Activated effector memory CD4-positive, alpha-beta T cell treated with Interleukin-2 at 50 U/mL for 16 hours (primary cell): ENCODE measurements around the gene CALHM2.
"Not testable (repeated sequence)": the region's sequence is repeated elsewhere in the genome, so short reads cannot be mapped to it uniquely, and the experiment has no call there.

ENCODE experiments used
- DNase-seq: peaks from one replicate; pipeline ENCODE4 v3.0.0-alpha.2; 2020

CALHM2 gene

DNA sequence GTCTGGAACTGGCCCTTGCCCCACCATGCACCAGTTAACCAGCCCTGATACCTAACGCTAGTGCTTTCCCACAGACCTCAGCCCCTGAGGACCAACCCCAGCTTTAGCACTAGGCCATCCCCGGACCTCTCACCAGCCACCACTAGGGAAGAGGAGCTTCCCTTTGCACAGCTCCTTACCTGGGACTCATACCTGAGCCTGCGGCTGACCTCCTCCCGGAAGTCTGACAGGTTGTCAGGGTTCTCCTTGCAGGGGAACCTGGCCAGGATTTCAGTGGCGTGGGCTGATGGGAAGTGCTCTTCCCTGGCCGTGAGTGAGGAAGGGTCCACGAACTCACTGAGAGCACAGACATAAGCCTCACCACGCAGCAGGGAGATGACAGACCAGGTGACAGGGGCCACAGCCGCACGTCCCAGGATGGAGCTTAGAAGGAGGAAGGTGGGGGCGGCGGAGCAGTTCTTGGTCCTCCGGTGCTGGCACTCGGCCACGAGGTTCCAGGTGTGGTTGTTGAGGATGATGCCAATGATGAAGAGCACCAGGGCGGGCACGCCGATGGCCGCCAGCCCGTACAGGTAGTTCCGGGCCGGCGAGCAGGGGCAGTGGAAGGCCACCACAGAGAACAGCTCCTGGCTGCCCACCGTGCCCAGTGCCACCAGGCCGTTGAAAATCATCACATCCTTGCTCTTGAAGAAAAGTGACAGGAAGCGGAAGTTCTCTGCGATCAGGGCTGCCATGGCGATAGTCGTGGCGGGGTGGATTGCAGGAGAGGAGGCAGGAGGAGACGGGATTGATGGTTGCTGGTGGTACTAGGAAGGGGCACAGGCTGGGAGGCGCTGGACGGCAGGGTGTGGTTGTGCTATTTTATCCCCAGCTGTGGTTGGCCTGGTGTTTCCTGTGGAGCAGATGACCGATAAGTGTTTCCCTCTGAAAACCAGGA is 2.7 kb downstream of the CALHM2 start:
- no peak for DNase-seq

DNA sequence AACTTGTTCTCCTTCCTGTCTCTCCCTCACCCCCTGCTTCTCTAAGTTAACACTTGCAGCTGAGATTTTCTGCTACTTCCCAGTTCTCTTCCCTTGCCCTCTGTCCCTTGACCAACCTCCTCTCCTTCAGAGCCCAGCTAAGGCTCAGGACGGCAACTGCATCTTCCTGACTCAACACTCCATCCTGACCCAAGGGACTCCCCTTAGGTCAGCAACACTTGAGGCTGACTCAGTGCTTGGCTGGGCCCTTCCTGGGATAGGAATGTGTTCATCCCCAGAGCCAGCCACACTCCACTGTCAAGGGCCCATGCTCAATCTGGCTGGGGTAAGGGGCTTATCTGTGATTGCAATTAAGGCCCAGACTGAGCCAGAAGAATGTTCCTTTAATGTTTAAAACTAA is 3.4 kb downstream of the CALHM2 start:
- DNase-seq = no peak

DNA sequence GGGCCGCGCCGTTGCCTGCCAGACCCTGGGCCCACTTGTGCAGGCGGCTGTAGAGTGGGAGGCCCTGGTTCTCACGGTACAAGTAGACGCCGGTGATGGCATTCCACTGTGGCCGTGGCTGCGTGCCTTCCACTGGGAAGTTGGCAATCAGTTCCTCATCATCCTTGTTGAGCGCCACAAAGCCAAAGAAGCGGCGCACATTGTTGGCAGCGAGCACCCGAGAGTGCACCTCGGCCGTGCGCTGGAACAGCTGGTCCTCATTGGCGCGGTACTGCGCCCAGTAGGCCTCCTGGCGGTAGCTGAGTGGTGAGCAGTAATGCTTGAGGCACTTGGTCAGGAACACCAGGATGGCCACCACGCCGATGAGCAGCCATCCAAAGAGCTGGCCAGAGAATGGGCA is 5.0 kb downstream of the CALHM2 start:
- DNase-seq = no peak

DNA sequence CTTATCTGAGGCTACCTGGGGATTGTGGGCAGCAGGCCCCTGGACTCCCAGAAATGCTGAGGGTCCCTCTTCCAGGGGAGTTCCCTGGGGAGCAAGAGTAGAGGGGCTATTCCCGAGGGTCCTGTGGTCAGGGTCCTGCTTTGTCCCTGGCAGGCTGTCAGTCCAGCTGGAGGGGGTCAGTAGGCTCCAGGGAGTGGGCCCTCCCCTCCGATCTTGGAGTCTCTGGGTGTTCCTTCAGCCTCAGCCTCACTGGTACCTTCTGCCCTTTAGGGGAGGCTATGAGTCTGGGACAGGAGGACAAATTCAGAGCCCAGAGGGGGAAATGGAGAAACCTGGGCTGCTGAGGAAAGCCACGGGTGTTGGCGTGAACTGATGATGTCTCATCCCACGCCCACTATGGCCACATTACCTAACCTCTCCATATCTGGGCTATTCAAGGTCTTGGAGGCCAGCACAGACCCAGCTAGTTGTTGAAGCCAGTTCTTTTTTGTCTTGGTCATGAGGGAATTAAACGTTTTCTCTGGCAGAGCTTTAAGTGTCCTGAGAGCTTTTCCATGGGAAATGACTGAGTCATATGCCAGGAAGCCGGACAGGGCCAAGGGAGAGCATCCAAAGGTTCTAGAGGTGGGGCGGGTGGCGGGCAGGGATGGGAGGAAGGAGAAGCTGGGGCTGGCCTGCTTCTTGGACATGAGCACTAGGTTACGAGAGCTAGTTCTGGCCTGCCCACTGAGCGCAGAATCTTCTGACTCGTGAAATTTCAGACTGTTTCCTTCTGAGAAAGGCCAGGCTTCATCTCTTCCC is 6.2 kb downstream of the CALHM2 start:
- no peak for DNase-seq

DNA sequence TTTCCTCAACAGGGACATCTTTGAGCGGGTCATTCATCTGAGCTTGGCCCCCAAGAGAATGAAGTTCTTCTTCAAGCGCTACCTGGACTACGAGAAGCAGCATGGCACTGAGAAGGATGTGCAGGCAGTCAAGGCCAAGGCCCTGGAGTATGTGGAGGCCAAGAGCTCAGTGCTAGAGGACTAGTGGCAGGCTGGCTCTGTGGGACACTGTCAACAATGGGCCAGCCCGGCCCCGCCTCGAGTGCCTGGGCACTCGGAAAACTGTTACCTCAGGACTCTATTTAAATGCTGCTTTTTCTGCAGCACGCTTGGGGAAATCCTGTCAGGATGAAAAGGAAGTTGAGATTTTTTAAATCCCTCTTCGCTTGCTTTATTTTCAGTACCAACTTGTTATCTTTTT is 6.8 kb downstream of the CALHM2 start:
- no peak for DNase-seq

DNA sequence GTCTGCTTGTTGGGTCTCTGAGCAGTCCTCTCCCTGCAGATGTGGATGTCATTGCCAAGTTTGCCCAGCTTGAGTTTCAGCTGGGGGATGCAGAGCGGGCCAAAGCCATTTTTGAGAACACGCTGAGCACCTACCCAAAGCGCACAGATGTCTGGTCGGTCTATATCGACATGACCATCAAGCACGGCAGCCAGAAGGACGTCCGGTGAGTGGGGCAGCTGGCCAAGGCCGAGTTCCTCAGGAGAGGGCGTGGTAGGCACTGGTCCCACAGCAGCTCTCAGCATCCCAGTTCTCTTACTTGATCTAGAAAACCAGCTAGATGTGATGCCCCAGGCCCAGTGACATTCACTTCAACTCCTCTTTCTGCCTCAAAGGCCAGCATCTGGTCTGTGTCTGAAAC is 7.7 kb downstream of the CALHM2 start:
- DNase-seq = no peak

DNA sequence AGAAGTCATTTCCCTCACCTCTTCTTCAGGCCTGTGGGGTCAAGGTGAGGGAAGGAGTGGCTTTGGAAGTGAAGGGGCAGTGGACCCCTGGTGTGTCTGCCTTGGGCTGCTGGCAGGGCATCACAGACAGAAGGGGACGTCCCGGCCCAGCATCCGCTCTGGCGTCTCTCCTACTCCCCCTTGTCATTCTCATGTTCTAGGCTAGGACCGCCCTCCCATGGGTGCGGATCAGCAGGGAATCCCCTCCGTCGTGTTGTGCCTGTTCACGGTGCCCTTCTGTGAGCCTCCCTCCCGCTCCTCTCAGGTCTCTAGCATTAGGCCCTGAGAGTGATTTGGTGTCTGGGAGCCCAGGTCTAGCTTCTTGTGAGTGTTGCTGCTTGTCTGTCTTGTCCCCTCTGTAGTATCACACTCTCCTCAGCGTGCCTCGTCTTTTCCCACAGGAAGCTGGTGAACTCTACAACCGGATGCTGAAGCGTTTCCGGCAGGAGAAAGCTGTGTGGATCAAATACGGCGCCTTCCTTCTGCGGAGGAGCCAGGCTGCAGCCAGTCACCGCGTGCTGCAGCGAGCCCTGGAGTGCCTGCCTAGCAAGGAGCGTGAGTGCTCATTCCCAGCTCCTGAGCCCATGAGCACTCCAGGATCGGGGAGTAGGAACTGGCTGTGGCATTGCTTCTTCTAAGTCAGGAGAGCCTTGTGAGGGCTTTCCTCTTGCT is 8.5 kb downstream of the CALHM2 start:
- no peak for DNase-seq

DNA sequence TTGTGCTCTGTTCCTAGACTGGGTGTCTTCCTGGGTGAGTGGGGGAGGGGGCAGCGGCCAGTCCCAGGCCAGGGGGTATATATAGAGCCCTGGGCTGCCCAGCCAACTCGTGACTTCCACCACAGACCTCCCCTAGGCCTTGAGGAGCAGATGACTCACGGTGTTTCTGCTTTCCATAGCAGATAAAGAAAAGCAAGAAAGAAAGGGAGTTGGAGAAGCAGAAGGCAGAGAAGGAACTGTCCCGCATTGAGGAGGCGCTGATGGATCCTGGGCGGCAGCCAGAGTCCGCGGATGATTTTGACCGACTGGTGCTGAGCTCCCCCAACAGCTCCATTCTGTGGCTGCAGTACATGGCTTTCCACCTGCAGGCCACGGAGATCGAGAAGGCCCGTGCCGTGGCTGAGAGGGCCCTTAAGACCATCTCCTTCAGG is 10.1 kb downstream of the CALHM2 start:
- DNase-seq = no peak

DNA sequence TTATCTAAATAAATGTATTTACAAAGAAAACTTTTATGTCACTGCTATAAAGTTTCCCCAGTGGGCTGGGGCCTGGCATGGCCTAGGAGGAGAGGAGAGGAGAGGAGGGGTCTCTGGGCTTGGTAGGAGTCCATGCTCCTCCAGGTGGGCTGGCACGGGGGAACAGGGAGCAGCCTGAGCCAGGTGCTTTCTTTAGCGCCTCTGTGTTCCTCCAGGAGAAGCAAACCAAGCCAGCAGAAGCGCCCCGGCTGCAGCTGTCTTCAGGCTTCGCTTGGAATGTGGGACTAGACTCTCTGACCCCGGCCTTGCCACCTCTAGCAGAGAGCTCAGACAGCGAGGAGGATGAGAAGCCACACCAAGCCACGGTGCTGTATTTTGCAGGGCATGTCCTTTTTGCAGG is 10.6 kb downstream of the CALHM2 start:
- DNase-seq = no peak

DNA sequence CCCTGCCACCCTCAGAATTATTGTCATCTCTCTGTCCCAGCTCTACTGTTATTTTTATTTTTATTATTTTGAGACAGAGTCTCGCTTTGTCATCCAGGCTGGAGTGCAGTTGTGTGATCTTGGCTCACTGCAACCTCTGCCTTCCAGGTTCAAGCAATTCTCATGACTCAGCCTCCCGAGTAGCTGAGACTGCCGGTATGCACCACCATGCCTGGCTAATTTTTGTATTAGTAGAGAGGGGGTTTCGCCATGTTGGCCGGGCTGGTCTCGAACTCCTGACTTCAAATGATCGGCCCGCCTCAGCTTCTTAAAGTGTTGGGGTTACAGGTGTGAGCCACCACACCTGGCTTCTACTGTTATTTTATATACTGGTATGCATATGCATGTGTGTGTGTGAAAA is 11.0 kb downstream of the CALHM2 start:
- no peak for DNase-seq

DNA sequence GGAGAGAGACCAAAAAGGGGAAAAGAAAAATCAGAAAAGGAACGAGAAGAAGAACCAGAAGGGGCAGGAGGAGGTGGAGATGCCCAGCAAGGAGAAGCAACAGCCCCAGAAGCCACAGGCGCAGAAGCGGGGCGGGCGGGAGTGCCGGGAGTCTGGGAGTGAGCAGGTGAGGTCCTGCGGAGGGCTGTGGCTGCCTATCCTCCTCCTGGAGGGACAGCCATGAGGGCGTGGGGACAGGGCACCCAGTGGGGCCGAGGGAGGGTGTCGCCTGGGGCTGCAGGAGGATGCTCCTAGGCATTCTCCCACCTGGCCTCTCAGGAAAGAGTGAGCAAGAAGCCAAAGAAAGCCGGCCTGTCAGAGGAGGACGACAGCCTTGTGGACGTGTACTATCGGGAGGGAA is 11.8 kb downstream of the CALHM2 start:
- no peak for DNase-seq

DNA sequence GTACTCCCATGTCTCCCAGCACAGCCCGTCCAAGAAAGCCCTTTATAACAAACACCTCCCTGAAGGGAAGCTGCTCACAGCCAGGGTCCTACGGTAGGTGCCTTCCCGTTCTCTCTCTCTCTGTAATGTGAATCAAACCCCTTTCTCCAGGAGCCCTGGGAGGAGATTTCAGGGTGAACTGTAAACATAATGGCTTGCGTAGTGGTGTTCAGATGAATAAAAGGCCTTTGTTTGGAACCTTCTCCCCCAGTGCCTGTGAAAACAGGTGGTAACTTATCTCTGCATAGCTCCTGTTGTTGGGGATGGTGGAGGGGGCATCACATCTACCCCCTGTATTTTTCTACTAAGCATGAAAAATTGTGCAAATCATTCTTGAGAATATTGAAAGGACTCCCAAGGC is 12.4 kb downstream of the CALHM2 start:
- DNase-seq = no peak

DNA sequence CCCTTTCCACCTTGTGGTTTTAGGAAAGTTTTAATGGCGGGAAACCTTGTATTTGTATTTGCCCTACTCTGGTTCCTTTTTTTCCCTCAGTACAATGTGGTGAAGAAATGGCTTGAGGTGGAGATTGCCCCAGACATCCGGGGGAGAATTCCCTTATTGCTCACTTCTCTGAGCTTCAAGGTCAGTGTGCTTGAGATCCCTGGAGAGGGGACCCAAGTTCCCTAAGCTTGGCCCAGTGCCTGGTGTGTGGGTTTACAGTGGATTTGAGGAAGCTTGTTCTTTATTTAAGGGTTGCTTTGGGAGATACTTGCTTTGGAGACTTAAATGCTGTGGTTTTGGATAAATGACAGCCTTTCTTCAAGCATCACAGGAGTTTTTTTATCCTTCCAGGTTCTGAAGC is 18.3 kb downstream of the CALHM2 start:
- DNase-seq = no peak

DNA sequence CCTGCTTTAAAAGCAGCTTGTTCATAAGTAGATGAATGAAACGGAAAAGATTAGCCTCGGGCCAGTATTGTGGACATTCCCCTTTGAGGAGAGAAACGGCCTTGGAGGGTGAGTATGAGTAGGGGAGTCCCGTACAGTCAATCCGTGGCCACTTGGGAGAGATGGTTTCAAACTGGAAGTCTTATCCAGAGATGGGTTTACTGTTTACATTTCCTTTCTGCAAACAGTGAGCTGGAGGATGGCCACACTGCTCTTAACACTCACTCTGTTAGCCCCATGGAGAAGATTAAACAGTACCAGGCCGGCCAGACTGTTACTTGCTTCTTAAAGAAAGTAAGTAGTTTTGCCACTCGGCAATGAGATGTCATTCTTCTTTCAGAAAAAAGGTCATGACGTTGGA is 20.3 kb downstream of the CALHM2 start:
- no peak for DNase-seq

DNA sequence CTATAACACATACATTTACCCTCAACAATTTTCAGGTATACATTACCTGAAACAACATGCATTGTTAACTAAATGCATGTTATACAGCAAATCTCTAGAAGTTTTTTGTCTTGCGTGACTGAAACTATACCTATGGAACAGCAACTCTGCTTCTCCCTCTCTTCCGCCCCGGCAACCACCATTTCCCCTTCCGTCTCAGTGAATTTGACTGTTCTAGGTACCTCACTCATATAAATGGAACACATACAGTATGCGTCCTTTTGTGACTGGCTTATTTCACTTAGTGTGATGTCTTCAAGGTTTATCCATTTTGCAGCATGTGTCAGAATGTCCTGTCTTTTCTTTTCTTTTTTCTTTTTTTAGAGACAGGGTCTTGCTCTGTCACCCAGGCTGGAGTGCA is 22.5 kb downstream of the CALHM2 start:
- DNase-seq = no peak

DNA sequence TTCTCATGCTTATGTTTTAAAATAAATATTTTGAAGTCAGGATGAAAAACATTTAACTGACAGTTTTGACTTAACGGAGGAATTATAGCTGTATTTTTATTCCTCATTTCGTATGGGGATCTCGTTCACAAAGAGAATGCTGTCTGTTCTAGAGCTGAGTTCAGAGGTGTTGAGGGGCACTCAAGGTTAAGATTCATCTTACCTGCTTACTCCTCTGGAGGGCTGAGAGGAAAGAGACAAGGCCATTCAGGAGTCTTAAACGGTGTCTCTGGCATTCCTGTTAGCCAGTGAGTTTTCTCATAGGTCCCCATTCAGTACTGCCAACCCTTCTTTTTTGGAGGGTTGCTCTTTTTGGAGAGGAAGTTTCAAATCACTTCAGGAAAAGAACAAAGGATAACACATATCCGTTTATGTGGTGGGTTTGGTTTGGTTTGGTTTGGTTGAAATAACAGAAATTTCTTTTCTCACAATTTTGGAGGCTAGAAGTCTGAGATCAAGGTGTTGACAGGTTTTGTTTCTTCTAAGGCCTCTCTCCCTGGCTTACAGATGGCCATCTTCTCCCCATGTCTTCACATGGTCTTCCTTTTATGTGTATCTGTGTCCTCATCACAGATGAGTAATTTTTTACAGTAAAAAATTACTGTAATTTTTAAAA is 23.1 kb downstream of the CALHM2 start:
- no peak for DNase-seq

DNA sequence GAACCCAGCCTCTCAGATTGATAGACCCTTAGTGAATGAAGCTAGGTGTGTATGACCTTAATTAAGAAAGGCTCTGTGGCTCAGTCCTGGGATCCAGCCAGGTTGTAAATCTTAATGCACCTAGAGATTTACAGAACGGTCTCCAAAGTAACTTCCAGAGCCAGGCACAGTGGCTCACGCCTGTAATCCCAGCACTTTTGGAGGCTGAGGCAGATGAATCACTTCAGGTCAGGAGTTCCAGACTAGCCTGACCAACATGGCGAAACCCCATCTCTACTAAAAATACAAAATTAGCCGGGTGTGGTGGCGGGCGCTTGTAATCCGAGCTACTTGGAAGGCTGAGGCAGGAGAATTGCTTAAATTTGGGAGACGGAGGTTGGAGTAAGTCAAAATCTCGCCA is 24.3 kb downstream of the CALHM2 start:
- DNase-seq = no peak

DNA sequence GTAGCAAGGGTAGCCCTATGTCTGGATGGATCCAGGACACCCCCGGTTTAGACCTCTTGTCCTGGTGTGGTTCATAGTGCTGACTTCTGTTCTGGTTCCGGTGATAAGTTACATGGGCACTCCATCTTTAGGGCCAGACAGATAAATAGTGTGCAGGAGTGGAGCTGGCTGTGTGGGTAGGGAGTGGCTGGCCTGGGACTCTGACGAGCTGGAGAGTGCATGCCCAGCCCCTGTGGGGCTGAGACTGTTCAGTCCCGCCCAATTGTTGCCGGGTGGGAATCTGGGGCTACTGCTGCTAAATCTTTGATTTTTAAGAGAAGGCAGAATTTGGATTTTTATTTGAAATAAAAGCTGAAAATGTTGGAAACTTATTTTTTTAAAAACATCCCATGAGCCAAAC is 28.4 kb downstream of the CALHM2 start:
- no peak for DNase-seq

DNA sequence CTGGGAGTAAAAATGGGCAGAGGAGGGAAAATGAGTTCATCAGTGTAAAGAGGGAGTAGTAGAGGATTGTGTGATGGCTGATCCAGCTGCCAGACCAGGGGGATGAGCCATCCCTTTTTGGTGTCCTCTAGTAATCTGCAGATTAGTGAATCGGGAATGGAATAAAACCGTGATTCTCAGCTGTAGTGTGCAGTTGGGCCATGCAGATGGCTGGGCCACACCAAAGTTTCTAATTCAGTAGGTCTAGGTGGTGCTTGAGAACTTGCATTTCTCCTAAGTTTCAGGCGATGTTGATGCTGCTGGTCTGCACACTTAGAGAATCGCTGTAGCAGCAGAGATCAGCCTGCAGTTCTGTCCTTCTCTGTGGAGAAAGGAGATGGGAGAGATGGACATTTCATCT is 33.1 kb downstream of the CALHM2 start:
- DNase-seq = no peak

DNA sequence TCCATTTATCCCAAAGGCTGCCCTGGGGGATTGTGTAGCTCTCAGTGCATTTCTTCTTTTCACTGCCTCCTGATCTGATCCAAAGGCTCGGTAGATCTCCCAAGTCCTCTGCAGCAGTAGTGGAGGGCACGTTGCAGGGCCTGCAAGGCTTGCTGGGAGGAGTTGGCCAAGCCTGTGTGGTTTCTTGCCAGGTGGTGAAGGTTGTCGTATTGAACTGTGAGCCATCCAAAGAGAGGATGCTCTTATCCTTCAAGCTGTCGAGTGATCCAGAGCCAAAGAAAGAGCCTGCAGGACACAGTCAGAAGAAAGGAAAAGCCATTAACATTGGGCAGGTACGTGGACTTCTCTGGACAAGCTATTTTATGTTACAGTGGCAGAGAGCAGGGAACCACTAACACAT is 34.6 kb downstream of the CALHM2 start:
- no peak for DNase-seq

DNA sequence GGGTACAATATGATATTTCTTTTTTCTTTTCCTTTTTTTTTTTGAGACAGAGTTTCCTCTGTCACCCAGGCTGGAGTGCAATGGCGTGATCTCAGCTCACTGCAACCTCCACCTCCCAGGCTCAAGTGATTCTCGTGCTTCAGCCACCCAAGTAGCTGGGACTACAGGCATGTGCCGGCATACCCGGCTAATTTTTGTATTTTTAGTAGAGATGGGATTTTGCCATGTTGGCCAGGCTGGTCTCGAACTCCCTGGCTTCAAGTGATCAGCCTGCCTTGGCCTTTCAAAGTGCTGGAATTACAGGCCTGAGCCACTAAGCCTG is 35.1 kb downstream of the CALHM2 start:
- DNase-seq = not testable (repeated sequence)

DNA sequence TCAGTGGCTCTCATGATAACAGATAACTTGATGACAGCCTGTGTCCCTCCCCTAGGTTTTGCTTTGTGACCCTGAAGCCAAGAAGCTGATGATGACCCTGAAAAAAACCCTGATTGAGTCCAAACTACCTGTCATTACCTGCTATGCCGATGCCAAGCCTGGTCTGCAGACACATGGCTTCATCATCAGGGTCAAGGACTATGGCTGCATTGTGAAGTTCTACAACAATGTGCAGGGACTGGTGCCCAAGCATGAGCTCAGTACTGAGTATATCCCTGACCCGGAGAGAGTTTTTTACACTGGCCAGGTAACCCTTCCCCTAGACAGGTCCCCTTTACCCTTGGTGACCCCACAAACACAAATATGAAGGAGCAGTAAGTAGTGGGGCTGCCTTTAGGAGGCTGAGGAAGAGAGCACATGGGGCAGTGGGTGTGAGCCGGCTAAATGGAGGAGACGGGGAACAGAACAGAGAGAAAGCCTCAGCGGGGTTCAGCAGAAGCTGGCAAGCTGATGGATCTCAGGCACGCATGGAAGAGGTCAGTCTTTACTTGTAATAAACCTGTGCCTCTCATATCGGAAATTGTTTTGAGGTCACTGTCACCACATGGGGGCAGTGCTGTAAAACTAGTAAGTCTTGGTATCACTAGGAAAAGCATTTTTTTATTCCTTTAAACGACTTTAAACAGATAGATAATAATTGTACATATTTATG is 35.6 kb downstream of the CALHM2 start:
- peak; percentile 26 for DNase-seq

DNA sequence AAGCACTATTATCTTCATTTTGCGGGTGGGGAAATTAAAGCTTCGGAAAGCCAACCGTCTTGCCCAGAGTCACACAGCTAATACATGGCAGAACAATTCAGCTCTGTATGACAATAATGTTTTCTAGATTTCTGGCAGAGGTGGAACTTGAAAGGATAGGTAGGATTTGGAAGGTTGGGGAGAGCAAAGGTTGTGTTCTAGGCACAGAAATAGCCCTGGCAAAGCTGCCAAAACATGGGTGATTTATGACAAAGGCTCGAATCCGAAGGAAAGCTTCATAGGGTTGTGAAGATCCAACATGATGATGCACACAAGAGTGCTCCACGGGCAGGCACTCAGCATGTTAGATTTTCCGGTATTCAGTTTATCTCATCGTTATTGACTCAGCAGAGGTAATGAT is 36.6 kb downstream of the CALHM2 start:
- no peak for DNase-seq
